Measurements from ENCODE around the gene TTC13. TPM values are rescaled to one million over a fixed set of nuclear protein-coding genes. Genes with fewer than 3 reads are reported as not detected.

The TTC13 gene
- total RNA-seq, 2 donors from 2014 or later, result 32.2 to 35.7 TPM

GRCh38 chr1:230891413-230891812, 87.2 kb downstream of the TTC13 start:
- DNase-seq (no peak), ATAC-seq (no peak)
- intact Hi-C loops (cut with DNase I, micrococcal nuclease), result no loop called here

- no peak for DNase-seq
- ATAC-seq, result no peak
- intact Hi-C loops (cut with DNase I, micrococcal nuclease), result no loop called here
Measured at GRCh38 chr1:230884646-230885045, 94.0 kb downstream of the TTC13 start.

GRCh38 chr1:230883967-230884366, 94.7 kb downstream of the TTC13 start:
- DNase-seq, result no peak
- intact Hi-C loops (cut with DNase I, micrococcal nuclease), result no loop called here
- no peak for ATAC-seq

GRCh38 chr1:230879778-230880177, 98.9 kb downstream of the TTC13 start:
- DNase-seq, result no peak
- intact Hi-C loops (cut with DNase I, micrococcal nuclease), result no loop called here
- ATAC-seq, result no peak

- ATAC-seq, result no peak
- no peak for DNase-seq
- intact Hi-C loops (cut with DNase I, micrococcal nuclease), result no loop called here
Measured at GRCh38 chr1:230878591-230878990, 100.1 kb downstream of the TTC13 start.

- intact Hi-C loops (cut with DNase I, micrococcal nuclease), result no loop called here
- DNase-seq (no peak), ATAC-seq (no peak)
Measured at GRCh38 chr1:230877924-230878590, 100.6 kb downstream of the TTC13 start.

GRCh38 chr1:230877146-230877923, 101.3 kb downstream of the TTC13 start:
- DNase-seq (no peak), ATAC-seq (no peak)
- intact Hi-C loops (cut with DNase I, micrococcal nuclease), result no loop called here

- no peak for DNase-seq
- intact Hi-C loops (cut with DNase I, micrococcal nuclease), result no loop called here
Measured at GRCh38 chr1:230876660-230877059, 102.0 kb downstream of the TTC13 start.

GRCh38 chr1:230875370-230875769, 103.3 kb downstream of the TTC13 start:
- intact Hi-C loops (cut with DNase I, micrococcal nuclease), result no loop called here
- DNase-seq, result no peak
- no peak for ATAC-seq

More at GRCh38 chr1:230876660-230877059, 102.0 kb downstream of the TTC13 start:
- ATAC-seq, result no peak

- ATAC-seq (no peak), DNase-seq (no peak)
- intact Hi-C loops (cut with DNase I, micrococcal nuclease), result no loop called here
Measured at GRCh38 chr1:230870916-230871315, 107.7 kb downstream of the TTC13 start.

GRCh38 chr1:230869500-230869899, 109.2 kb downstream of the TTC13 start:
- intact Hi-C loops (cut with DNase I, micrococcal nuclease), result no loop called here
- DNase-seq (no peak), ATAC-seq (no peak)

- intact Hi-C loops (cut with DNase I, micrococcal nuclease), result no loop called here
- peak; percentile 55 to 76 for DNase-seq
- ATAC-seq, result peak; percentile 77
Measured at GRCh38 chr1:230868736-230869385, 109.8 kb downstream of the TTC13 start.

GRCh38 chr1:230867903-230868735, 110.5 kb downstream of the TTC13 start, which contains the start of gene C1orf198:
Gene C1orf198 (minus strand): TSS chr1:230868521. CDS start chr1:230868512, 9 bp downstream.
- ATAC-seq (peak; percentile 96), DNase-seq (peak; percentile 49 to 81)
- intact Hi-C loops (cut with DNase I, micrococcal nuclease), result no loop called here

- no peak for ATAC-seq
- no peak for DNase-seq
- intact Hi-C loops (cut with DNase I, micrococcal nuclease), result no loop called here
Measured at GRCh38 chr1:230867101-230867902, 111.4 kb downstream of the TTC13 start.

- DNase-seq (no peak), ATAC-seq (no peak)
- intact Hi-C loops (cut with DNase I, micrococcal nuclease), result no loop called here
Measured at GRCh38 chr1:230866171-230867070, 112.2 kb downstream of the TTC13 start.

- no peak for DNase-seq
- intact Hi-C loops (cut with DNase I, micrococcal nuclease), result no loop called here
- ATAC-seq, result no peak
Measured at GRCh38 chr1:230865062-230865817, 113.4 kb downstream of the TTC13 start.

GRCh38 chr1:230864441-230864840, 114.2 kb downstream of the TTC13 start:
- intact Hi-C loops (cut with DNase I, micrococcal nuclease), result no loop called here
- DNase-seq (no peak), ATAC-seq (no peak)
